ENCODE measurements around the gene CD300LB.

- TF ChIP-seq, protein P1, sequence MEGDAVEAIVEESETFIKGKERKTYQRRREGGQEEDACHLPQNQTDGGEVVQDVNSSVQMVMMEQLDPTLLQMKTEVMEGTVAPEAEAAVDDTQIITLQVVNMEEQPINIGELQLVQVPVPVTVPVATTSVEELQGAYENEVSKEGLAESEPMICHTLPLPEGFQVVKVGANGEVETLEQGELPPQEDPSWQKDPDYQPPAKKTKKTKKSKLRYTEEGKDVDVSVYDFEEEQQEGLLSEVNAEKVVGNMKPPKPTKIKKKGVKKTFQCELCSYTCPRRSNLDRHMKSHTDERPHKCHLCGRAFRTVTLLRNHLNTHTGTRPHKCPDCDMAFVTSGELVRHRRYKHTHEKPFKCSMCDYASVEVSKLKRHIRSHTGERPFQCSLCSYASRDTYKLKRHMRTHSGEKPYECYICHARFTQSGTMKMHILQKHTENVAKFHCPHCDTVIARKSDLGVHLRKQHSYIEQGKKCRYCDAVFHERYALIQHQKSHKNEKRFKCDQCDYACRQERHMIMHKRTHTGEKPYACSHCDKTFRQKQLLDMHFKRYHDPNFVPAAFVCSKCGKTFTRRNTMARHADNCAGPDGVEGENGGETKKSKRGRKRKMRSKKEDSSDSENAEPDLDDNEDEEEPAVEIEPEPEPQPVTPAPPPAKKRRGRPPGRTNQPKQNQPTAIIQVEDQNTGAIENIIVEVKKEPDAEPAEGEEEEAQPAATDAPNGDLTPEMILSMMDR (IDR thresholded peaks at IDR 0.05), result no peak
- TF ChIP-seq ZFX (IDR thresholded peaks at IDR 0.05; ENCODE audit: borderline replicate concordance), result no peak
These were observed 41.9 kb upstream of the CD300LB start for GRCh38 chr17:74573169-74573568.
